H9 (cell line): Measurements from ENCODE around the gene RPRD1B. TPM values are rescaled to one million over a fixed set of nuclear protein-coding genes. Genes with fewer than 3 reads are reported as not detected.

ENCODE experiments used
- DNase-seq: peaks from one replicate; pipeline ENCODE4 v3.0.0-alpha.2; 2017
- H2AFZ ChIP-seq: one replicate; pipeline ENCODE4 v1.6.1; 2013; ENCODE audit warnings: mild to moderate bottlenecking, low read length, control low read depth, moderate library complexity
- H2AK5ac ChIP-seq: 2 replicates; pipeline ENCODE4 v1.6.1; 2013; ENCODE audit warnings: low read length, control low read depth, mixed read lengths; ENCODE audit not compliant: insufficient read length
- H2BK120ac ChIP-seq: one replicate; pipeline ENCODE4 v1.6.1; 2013; ENCODE audit warnings: low read depth, mild to moderate bottlenecking, low read length, control low read depth, inconsistent platforms; ENCODE audit not compliant: poor library complexity, severe bottlenecking
- H2BK12ac ChIP-seq: 2 replicates; pipeline ENCODE4 v1.6.1; 2013; ENCODE audit warnings: low read length, control low read depth, mixed read lengths, low read depth; ENCODE audit not compliant: insufficient read length
- H2BK15ac ChIP-seq: 2 replicates; pipeline ENCODE4 v1.6.1; 2013; ENCODE audit warnings: low read depth, low read length, control low read depth
- H2BK20ac ChIP-seq: one replicate; pipeline ENCODE4 v1.6.1; 2013; ENCODE audit warnings: low read depth, mild to moderate bottlenecking, low read length, control low read depth, inconsistent platforms; ENCODE audit not compliant: poor library complexity, severe bottlenecking
- H2BK5ac ChIP-seq: 2 replicates; pipeline ENCODE4 v1.6.1; 2013; ENCODE audit warnings: low read length, control low read depth, mixed read lengths; ENCODE audit not compliant: insufficient read length
- H3K14ac ChIP-seq: 2 replicates; pipeline ENCODE4 v1.6.1; 2013; ENCODE audit warnings: low read length, control low read depth; ENCODE audit not compliant: insufficient read depth
- H3K18ac ChIP-seq: 2 replicates; pipeline ENCODE4 v1.6.1; 2013; ENCODE audit warnings: low read depth, mild to moderate bottlenecking, mixed read lengths, low read length, control low read depth; ENCODE audit not compliant: insufficient read length
- H3K23ac ChIP-seq: 2 replicates; pipeline ENCODE4 v1.6.1; 2013; ENCODE audit warnings: low read length, control low read depth, mixed read lengths, low read depth; ENCODE audit not compliant: insufficient read length
- H3K23me2 ChIP-seq: 2 replicates; pipeline ENCODE4 v1.6.1; 2013; ENCODE audit warnings: low read depth, mild to moderate bottlenecking, mixed read lengths, low read length, control low read depth; ENCODE audit not compliant: insufficient read length, poor library complexity, severe bottlenecking
- H3K27ac ChIP-seq: 2 replicates; pipeline ENCODE4 v1.5.1; 2013; ENCODE audit warnings: low read length, control low read depth, mixed read lengths, low read depth; ENCODE audit not compliant: insufficient read length
- H3K27me3 ChIP-seq: 2 replicates; pipeline ENCODE4 v1.6.1; 2013; ENCODE audit warnings: low read length, control low read depth, inconsistent platforms; ENCODE audit not compliant: insufficient read depth
- H3K4ac ChIP-seq: 2 replicates; pipeline ENCODE4 v1.6.1; 2013; ENCODE audit warnings: low read depth, mild to moderate bottlenecking, control low read depth, inconsistent platforms, low read length, moderate library complexity
- H3K4me1 ChIP-seq: 2 replicates; pipeline ENCODE4 v1.6.1; 2013; ENCODE audit warnings: low read length, control low read depth, inconsistent platforms; ENCODE audit not compliant: insufficient read depth
- H3K4me2 ChIP-seq: 2 replicates; pipeline ENCODE4 v1.6.1; 2013; ENCODE audit warnings: low read length, control low read depth, mixed read lengths; ENCODE audit not compliant: insufficient read length, insufficient read depth
- H3K56ac ChIP-seq: 2 replicates; pipeline ENCODE4 v1.6.1; 2013; ENCODE audit warnings: low read depth, mild to moderate bottlenecking, mixed read lengths, low read length, control low read depth; ENCODE audit not compliant: insufficient read length
- H3K79me1 ChIP-seq: 2 replicates; pipeline ENCODE4 v1.6.1; 2013; ENCODE audit warnings: low read depth, mild to moderate bottlenecking, moderate library complexity, low read length, control low read depth, inconsistent platforms; ENCODE audit not compliant: insufficient read depth, poor library complexity, severe bottlenecking
- H3K79me2 ChIP-seq: 2 replicates; pipeline ENCODE4 v1.6.1; 2013; ENCODE audit warnings: low read length, control low read depth, inconsistent platforms; ENCODE audit not compliant: insufficient read depth
- H3K9ac ChIP-seq: 2 replicates; pipeline ENCODE4 v1.6.1; 2013; ENCODE audit warnings: low read length, control low read depth, mixed read lengths; ENCODE audit not compliant: insufficient read length; ENCODE audit errors: extremely low read depth
- H3K9me3 ChIP-seq: one replicate; pipeline ENCODE4 v1.6.1; 2013; ENCODE audit warnings: low read depth, low read length, inconsistent platforms; ENCODE audit not compliant: control insufficient read depth
- H3T11ph ChIP-seq: one replicate; pipeline ENCODE4 v1.6.1; 2013; ENCODE audit warnings: mild to moderate bottlenecking, low read length, control low read depth, inconsistent platforms
- H4K20me1 ChIP-seq: one replicate; pipeline ENCODE4 v1.6.1; 2013; ENCODE audit not compliant: control insufficient read depth, insufficient read length, insufficient read depth
- H4K5ac ChIP-seq: 2 replicates; pipeline ENCODE4 v1.6.1; 2013; ENCODE audit warnings: low read depth, mild to moderate bottlenecking, mixed read lengths, low read length, control low read depth; ENCODE audit not compliant: insufficient read length
- H4K8ac ChIP-seq: replicated peaks from 2 replicates; pipeline ENCODE4 v1.6.1; 2013; ENCODE audit warnings: low read length, control low read depth, mixed read lengths, low read depth; ENCODE audit not compliant: insufficient read length
- H4K91ac ChIP-seq: 2 replicates; pipeline ENCODE4 v1.6.1; 2013; ENCODE audit warnings: low read depth, mild to moderate bottlenecking, moderate library complexity, mixed read lengths, low read length, control low read depth; ENCODE audit not compliant: insufficient read length
- H3K27ac Mint-ChIP-seq, 3 experiments: 2 replicates in 2 of 3; 3 replicates in 1 of 3; pipeline ENCODE4 v1.8.0; 2020 to 2021; ENCODE audit warnings: mixed read lengths in 3 of 3, mild to moderate bottlenecking in 1 of 3, moderate library complexity in 1 of 3
- H3K27me3 Mint-ChIP-seq: 2 replicates; pipeline ENCODE4 v1.8.0; 2021; ENCODE audit warnings: low read depth, mild to moderate bottlenecking, moderate library complexity, mixed read lengths
- H3K36me3 Mint-ChIP-seq, 3 experiments: 2 replicates in 2 of 3; 3 replicates in 1 of 3; pipeline ENCODE4 v1.8.0; 2020 to 2021; ENCODE audit warnings: low read depth in 3 of 3, mixed read lengths in 3 of 3; ENCODE audit not compliant: insufficient read depth in 1 of 3
- H3K4me1 Mint-ChIP-seq, 2 experiments: 2 replicates each; pipeline ENCODE4 v1.8.0; 2020; ENCODE audit warnings: mixed read lengths in 2 of 2
- H3K4me3 Mint-ChIP-seq, 2 experiments: 2 replicates in 1 of 2; 3 replicates in 1 of 2; pipeline ENCODE4 v1.8.0; 2020 to 2021; ENCODE audit warnings: mild to moderate bottlenecking in 2 of 2, mixed read lengths in 2 of 2, moderate library complexity in 1 of 2
- H3K9me3 Mint-ChIP-seq, 2 experiments: 2 replicates in 1 of 2; 3 replicates in 1 of 2; pipeline ENCODE4 v1.8.0; 2020; ENCODE audit warnings: mild to moderate bottlenecking in 2 of 2, mixed read lengths in 2 of 2, moderate library complexity in 1 of 2
- CTCF ChIP-seq: fragments of 200-600 bp; sonication (generic); conservative IDR thresholded peaks from 3 replicates; pipeline ENCODE4 v1.8.0; 2021; ENCODE audit warnings: antibody characterized with exemption, mild to moderate bottlenecking
- WGBS: extraction: QIAGEN DNeasy Blood & Tissue Kit; methylation state at CpG from one replicate; pipeline ENCODE4 v1.1.7; 2013; ENCODE audit warnings: missing lambda C conversion rate, low lambda C conversion rate, mixed read lengths; ENCODE audit not compliant: insufficient read length; ENCODE audit errors: extremely low coverage; 5-methylcytosine and 5-hydroxymethylcytosine counted together
- total RNA-seq: library from RNA; stranded (reverse); gene quantifications from 2 replicates; pipeline ENCODE4 v1.2.1, GENCODE V29; 2021

RPRD1B gene
- total RNA-seq, 1 experiment from 2014 or later, result 34.3 TPM

- peaks cover 25 to 83% (median 73%) of the 10 kb centered on the region in 3 experiments; a peak in 6 of 7 replicates for H3K36me3 Mint-ChIP-seq
- no peak overlapping the region for H3K4me2 ChIP-seq
- H3K79me1 ChIP-seq, result no peaks in the 10 kb centered on the region
- no peaks in the 10 kb centered on the region for H3K27me3 Mint-ChIP-seq
- H3K4ac ChIP-seq, result no peak overlapping the region
- TF ChIP-seq CTCF, result no peak
- H3K14ac ChIP-seq, result no peak overlapping the region; the same call in 1 of the 2 replicates
- H4K20me1 ChIP-seq, result no peaks in the 10 kb centered on the region
- no peak overlapping the region for H2BK5ac ChIP-seq
- DNase-seq, result no peak
- H3K9me3 ChIP-seq, result no peaks in the 10 kb centered on the region
- WGBS, result no CpG with 5 or more reads among the region's 15 CpGs
- no peak overlapping the region for H3K4me3 Mint-ChIP-seq
- H3K79me2 ChIP-seq, result no peaks in the 10 kb centered on the region
- no peaks in the 10 kb centered on the region for H3K9me3 Mint-ChIP-seq
- no peak overlapping the region for H2BK15ac ChIP-seq
- no peak overlapping the region for H4K91ac ChIP-seq
- no peaks in the 10 kb centered on the region for H3K27me3 ChIP-seq
- no peaks in the 10 kb centered on the region for H3K23me2 ChIP-seq
- no peak overlapping the region for H3K9ac ChIP-seq
- H3K4me1 ChIP-seq, result no peaks in the 10 kb centered on the region
- no peaks in the 10 kb centered on the region for H3K4me1 Mint-ChIP-seq
- H3K56ac ChIP-seq, result no peak overlapping the region
- H2BK20ac ChIP-seq, result no peak overlapping the region
- H3K18ac ChIP-seq, result no peak overlapping the region
- H2AK5ac ChIP-seq, result no peak overlapping the region
- no peak overlapping the region for H4K8ac ChIP-seq
- no peak overlapping the region for H3K27ac ChIP-seq
- H2AFZ ChIP-seq, result no peak overlapping the region
- H2BK12ac ChIP-seq, result no peak overlapping the region
- no peak overlapping the region for H2BK120ac ChIP-seq
- H3K23ac ChIP-seq, result no peak overlapping the region
- H3K27ac Mint-ChIP-seq, result peak overlapping the region in 1 of 3 experiments; percentile 6; a peak in 2 of 7 replicates
- H4K5ac ChIP-seq, result no peak overlapping the region
- no peak overlapping the region for H3T11ph ChIP-seq
Measured at GRCh38 chr20:37999526-38000263, 33.9 kb upstream of the RPRD1B start.
